Spinal cord (tissue), 10 donors: ENCODE data around the gene RADIL. TPM values are rescaled to one million over a fixed set of nuclear protein-coding genes. Genes with fewer than 3 reads are reported as not detected.

ENCODE experiments used
- DNase-seq, 6 donors: peaks; one replicate each; pipeline versions ENCODE4 v3.0.0 to v3.0.0-alpha.2; 2013 to 2015; ENCODE audit warnings: low spot score in 6 of 6, low read depth in 4 of 6
- H3K27ac ChIP-seq: one replicate; pipeline ENCODE4 v1.5.1; 2013; ENCODE audit warnings: low read depth, low read length, control low read depth
- H3K27me3 ChIP-seq: one replicate; pipeline ENCODE4 v1.6.1; 2013; ENCODE audit warnings: low read length; ENCODE audit not compliant: control insufficient read depth, insufficient read depth
- H3K36me3 ChIP-seq: one replicate; pipeline ENCODE4 v1.6.1; 2013; ENCODE audit warnings: low read length; ENCODE audit not compliant: control insufficient read depth, insufficient read depth
- H3K4me1 ChIP-seq: one replicate; pipeline ENCODE4 v1.6.1; 2013; ENCODE audit warnings: low read length; ENCODE audit not compliant: control insufficient read depth, insufficient read depth
- H3K4me3 ChIP-seq: one replicate; pipeline ENCODE4 v1.5.1; 2013; ENCODE audit warnings: low read depth, low read length, control low read depth
- H3K9me3 ChIP-seq: one replicate; pipeline ENCODE4 v1.6.1; 2013; ENCODE audit warnings: low read length; ENCODE audit not compliant: control insufficient read depth, insufficient read depth
- WGBS: methylation state at CpG from one replicate; pipeline ENCODE4 v1.1.5; 2013; ENCODE audit warnings: missing lambda C conversion rate; ENCODE audit not compliant: insufficient coverage; 5-methylcytosine and 5-hydroxymethylcytosine counted together
- polyA plus RNA-seq, 2 donors: library from polyadenylated mRNA; unstranded; fragments of 120-200 nt; gene quantifications; one replicate each; pipeline ENCODE4 v1.2.1, GENCODE V29; 2013; ENCODE audit not compliant: insufficient read length in 2 of 2
- total RNA-seq, 2 donors: library from RNA; depleted of rRNA in 1 of 2; stranded (reverse); fragments of 120-200 nt in 1 of 2; fragments of >200 nt in 1 of 2; gene quantifications; one replicate each; pipeline versions ENCODE4 v1.2.3 to v1.2.4, GENCODE V29; 2013 to 2014
- donor health status: healthy.

Gene RADIL
- total and polyA plus RNA-seq, 4 donors: 4.8 to 23.7 (median 13.2) TPM

DNA sequence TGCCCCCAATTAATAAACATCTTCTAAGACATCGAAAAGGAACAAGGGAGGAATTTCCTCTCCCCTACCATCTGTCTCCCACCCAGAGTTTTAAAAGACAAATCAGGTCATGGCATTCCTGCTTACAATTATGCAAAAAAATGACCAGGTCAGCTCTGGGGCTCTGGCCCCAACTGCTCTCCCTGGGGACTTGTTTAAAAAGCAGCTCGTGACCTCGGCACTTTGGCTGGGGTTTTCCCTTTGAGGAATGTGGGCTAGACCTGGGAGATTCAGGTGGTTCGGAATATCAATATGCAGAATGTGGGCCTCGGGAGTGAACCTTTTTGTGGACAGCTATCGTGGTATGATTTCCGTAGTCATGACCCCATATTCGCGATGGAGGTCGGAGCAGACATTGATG, 648 bp upstream of the RADIL start:
- Histone ChIP-seq H3K27me3 (no peaks in the 10 kb centered on the region), H3K9me3 (no peaks in the 10 kb centered on the region), H3K27ac (no peak overlapping the region), H3K36me3 (peaks cover 6% of the 10 kb centered on the region), H3K4me1 (peaks cover 36% of the 10 kb centered on the region), H3K4me3 (no peak overlapping the region)
- WGBS: 94% methylated on average over 9 of the region's 10 CpGs
- DNase-seq: no peak

- Histone ChIP-seq H3K27me3 (no peaks in the 10 kb centered on the region), H3K27ac (peak overlapping the region; percentile 89), H3K36me3 (peaks cover 17% of the 10 kb centered on the region), H3K4me1 (peaks cover 42% of the 10 kb centered on the region), H3K9me3 (no peaks in the 10 kb centered on the region), H3K4me3 (peak overlapping the region; percentile 66)
- no peak for DNase-seq
- under 1% methylated on average over 30 of the region's 36 CpGs for WGBS
These were observed 514 bp downstream of the RADIL start for GRCh38 chr7:4883033-4883371.

DNA sequence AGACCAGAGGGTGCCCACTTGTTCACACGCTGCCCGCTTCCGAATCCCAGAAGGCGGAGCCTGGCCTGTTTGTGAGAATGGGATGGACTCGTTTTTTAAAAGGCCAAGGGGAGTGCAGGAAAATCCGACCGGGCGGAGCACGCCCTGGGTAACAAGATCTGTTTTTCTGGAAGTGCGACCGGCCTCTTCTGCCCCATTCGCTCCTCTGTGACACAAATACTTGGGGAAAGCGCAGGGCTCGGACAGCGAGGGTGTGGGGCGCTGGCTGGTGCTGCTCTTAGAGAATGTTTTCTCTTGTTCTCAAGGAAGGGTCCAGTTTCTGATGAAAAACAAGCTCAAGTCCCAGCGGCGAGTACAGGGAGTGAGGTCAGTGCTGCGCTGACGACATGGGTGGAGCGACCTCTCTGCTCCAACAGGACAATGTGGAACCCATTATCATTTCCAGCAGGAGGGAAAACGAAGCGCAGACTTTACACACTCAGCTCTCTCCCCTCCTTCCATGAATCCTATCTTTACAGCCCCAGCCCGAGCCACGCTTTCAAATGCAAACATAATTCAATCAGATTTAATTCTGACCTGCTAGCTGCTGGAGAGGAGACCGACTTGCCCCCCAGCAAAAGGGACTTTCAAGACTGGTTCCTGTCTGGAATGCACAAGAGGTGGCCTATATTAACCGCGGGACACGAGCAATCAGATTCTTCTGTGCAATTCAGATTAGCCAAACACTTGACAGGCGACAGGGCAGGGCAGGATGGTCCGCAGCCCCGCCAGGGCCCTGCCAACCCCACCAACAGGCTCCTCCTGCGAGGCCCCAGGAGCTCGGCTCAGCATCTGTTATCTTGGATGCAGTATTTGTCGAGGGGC, 1.1 kb downstream of the RADIL start:
- Histone ChIP-seq H3K27ac (peak overlapping the region; percentile 89), H3K27me3 (no peaks in the 10 kb centered on the region), H3K36me3 (peaks cover 23% of the 10 kb centered on the region), H3K4me3 (peak overlapping the region; percentile 66), H3K4me1 (peaks cover 42% of the 10 kb centered on the region), H3K9me3 (no peaks in the 10 kb centered on the region)
- DNase-seq: peak in 5 of 6 donors; percentile 28 to 83 (median 58)
- WGBS: 3% methylated on average over 32 of the region's 35 CpGs

GRCh38 chr7:4880218-4880617, 3.3 kb downstream of the RADIL start:
- Histone ChIP-seq H3K4me3 (no peak overlapping the region), H3K27ac (peak overlapping the region; percentile 52), H3K27me3 (no peaks in the 10 kb centered on the region), H3K9me3 (no peaks in the 10 kb centered on the region), H3K4me1 (peaks cover 42% of the 10 kb centered on the region), H3K36me3 (peaks cover 42% of the 10 kb centered on the region)
- WGBS: 50% methylated on average over 10 of the region's 10 CpGs
- DNase-seq: peak in 2 of 6 donors; percentile 43 to 46

GRCh38 chr7:4879396-4880081, 4.0 kb downstream of the RADIL start:
- WGBS: 80% methylated on average over 26 of the region's 27 CpGs
- Histone ChIP-seq H3K4me1 (peaks cover 43% of the 10 kb centered on the region), H3K36me3 (peaks cover 44% of the 10 kb centered on the region), H3K4me3 (no peak overlapping the region), H3K27me3 (no peaks in the 10 kb centered on the region), H3K9me3 (no peaks in the 10 kb centered on the region), H3K27ac (peak overlapping the region; percentile 52)
- no peak for DNase-seq

DNA sequence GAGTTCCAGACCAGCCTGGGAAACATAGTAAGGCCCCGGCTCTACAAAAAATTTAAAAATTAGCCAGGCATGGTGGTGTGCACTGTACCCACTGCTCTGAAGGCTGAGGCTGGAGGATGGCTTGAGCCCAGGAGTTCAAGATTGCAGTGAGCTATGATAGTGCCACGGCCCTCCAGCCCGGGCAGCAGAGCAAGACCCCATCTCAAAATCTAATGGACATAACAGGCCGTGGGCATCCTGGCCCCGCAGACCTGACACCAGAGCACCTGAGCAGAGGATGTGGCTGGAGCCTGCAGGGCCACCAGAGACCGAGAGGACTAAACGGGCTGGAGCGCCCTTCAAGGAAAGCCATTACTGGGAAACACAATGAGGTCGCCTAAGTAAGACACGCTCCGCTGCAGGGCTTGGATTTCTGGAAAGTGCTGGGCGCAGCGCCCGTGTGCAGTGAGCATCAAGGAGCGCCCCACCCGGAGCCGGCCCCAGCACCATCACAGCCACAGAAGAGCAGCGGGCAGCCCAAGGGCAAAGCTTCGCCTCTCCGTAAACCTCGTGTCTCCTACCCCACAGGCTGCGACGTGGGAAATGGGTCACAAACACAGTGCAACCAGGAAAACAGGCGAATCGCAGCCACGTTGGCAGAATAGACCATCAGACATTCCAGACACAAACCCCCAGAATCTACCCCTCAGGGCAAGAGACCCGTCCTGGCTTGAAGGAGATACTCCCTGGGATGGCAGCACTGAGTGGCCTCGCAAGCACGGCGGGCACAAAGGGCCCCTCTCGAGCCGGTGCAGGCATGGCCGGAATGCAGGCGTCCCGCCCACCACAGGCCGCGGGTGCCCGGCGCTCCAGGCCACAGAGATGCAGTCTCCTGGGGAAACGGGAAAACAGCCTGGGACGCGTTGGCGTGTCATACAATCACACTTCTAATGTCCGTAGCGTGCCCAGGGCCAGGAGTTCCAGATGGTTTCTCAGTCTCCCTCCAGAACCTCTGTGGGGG, 4.9 kb downstream of the RADIL start:
- DNase-seq: peak in 2 of 6 donors; percentile 16 to 32
- Histone ChIP-seq H3K9me3 (no peaks in the 10 kb centered on the region), H3K4me1 (peaks cover 42% of the 10 kb centered on the region), H3K4me3 (no peak overlapping the region), H3K36me3 (peaks cover 53% of the 10 kb centered on the region), H3K27me3 (no peaks in the 10 kb centered on the region), H3K27ac (peak overlapping the region; percentile 57)
- WGBS: 72% methylated on average over 41 of the region's 45 CpGs

- peaks cover 37% of the 10 kb centered on the region for H3K4me1 ChIP-seq
These were observed 6.9 kb downstream of the RADIL start for GRCh38 chr7:4876586-4876985.

DNA sequence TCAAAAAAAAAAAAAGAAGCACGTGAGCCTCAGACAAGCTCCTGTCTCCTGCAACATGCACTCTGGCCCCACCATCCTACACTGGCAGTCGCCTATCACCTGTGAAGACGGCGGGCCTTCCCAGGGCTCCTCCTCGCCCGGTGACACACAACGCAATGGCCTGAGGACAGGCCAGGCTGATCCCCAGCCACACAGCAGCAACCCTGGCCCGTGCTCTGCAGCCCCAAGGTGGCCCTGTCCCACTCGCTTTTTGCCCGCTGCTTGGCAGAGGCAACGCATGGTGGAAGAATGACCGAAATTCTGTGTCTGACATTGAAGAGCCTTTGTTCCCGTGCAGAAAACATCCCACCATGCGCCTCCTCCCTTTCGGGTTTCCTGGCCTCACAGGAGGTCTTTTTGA, 8.1 kb downstream of the RADIL start:
- H3K27ac ChIP-seq: no peak overlapping the region
- no peaks in the 10 kb centered on the region for H3K27me3 ChIP-seq
- peaks cover 74% of the 10 kb centered on the region for H3K36me3 ChIP-seq
- H3K4me3 ChIP-seq: no peak overlapping the region
- WGBS: 96% methylated on average over 13 of the region's 15 CpGs
- peaks cover 32% of the 10 kb centered on the region for H3K4me1 ChIP-seq
- DNase-seq: no peak
- H3K9me3 ChIP-seq: no peaks in the 10 kb centered on the region

More at GRCh38 chr7:4876586-4876985, 6.9 kb downstream of the RADIL start:
- Histone ChIP-seq H3K36me3 (peaks cover 69% of the 10 kb centered on the region), H3K27ac (no peak overlapping the region), H3K9me3 (no peaks in the 10 kb centered on the region), H3K4me3 (no peak overlapping the region), H3K27me3 (no peaks in the 10 kb centered on the region)
- WGBS: 94% methylated on average over 14 of the region's 18 CpGs
- DNase-seq: no peak
